H9 (cell line): ENCODE measurements around the gene NFATC2IP. TPM values are rescaled to one million over a fixed set of nuclear protein-coding genes. Genes with fewer than 3 reads are reported as not detected.

Experiments
- DNase-seq: peaks from one replicate; pipeline ENCODE4 v3.0.0-alpha.2; 2017
- H2AFZ ChIP-seq: one replicate; pipeline ENCODE4 v1.6.1; 2013; ENCODE audit warnings: mild to moderate bottlenecking, low read length, control low read depth, moderate library complexity
- H2AK5ac ChIP-seq: 2 replicates; pipeline ENCODE4 v1.6.1; 2013; ENCODE audit warnings: low read length, control low read depth, mixed read lengths; ENCODE audit not compliant: insufficient read length
- H2BK120ac ChIP-seq: one replicate; pipeline ENCODE4 v1.6.1; 2013; ENCODE audit warnings: low read depth, mild to moderate bottlenecking, low read length, control low read depth, inconsistent platforms; ENCODE audit not compliant: poor library complexity, severe bottlenecking
- H2BK12ac ChIP-seq: 2 replicates; pipeline ENCODE4 v1.6.1; 2013; ENCODE audit warnings: low read length, control low read depth, mixed read lengths, low read depth; ENCODE audit not compliant: insufficient read length
- H2BK15ac ChIP-seq: 2 replicates; pipeline ENCODE4 v1.6.1; 2013; ENCODE audit warnings: low read depth, low read length, control low read depth
- H2BK20ac ChIP-seq: one replicate; pipeline ENCODE4 v1.6.1; 2013; ENCODE audit warnings: low read depth, mild to moderate bottlenecking, low read length, control low read depth, inconsistent platforms; ENCODE audit not compliant: poor library complexity, severe bottlenecking
- H2BK5ac ChIP-seq: 2 replicates; pipeline ENCODE4 v1.6.1; 2013; ENCODE audit warnings: low read length, control low read depth, mixed read lengths; ENCODE audit not compliant: insufficient read length
- H3K14ac ChIP-seq: 2 replicates; pipeline ENCODE4 v1.6.1; 2013; ENCODE audit warnings: low read length, control low read depth; ENCODE audit not compliant: insufficient read depth
- H3K18ac ChIP-seq: 2 replicates; pipeline ENCODE4 v1.6.1; 2013; ENCODE audit warnings: low read depth, mild to moderate bottlenecking, mixed read lengths, low read length, control low read depth; ENCODE audit not compliant: insufficient read length
- H3K23ac ChIP-seq: 2 replicates; pipeline ENCODE4 v1.6.1; 2013; ENCODE audit warnings: low read length, control low read depth, mixed read lengths, low read depth; ENCODE audit not compliant: insufficient read length
- H3K23me2 ChIP-seq: 2 replicates; pipeline ENCODE4 v1.6.1; 2013; ENCODE audit warnings: low read depth, mild to moderate bottlenecking, mixed read lengths, low read length, control low read depth; ENCODE audit not compliant: insufficient read length, poor library complexity, severe bottlenecking
- H3K27ac ChIP-seq: 2 replicates; pipeline ENCODE4 v1.5.1; 2013; ENCODE audit warnings: low read length, control low read depth, mixed read lengths, low read depth; ENCODE audit not compliant: insufficient read length
- H3K27me3 ChIP-seq: 2 replicates; pipeline ENCODE4 v1.6.1; 2013; ENCODE audit warnings: low read length, control low read depth, inconsistent platforms; ENCODE audit not compliant: insufficient read depth
- H3K4ac ChIP-seq: 2 replicates; pipeline ENCODE4 v1.6.1; 2013; ENCODE audit warnings: low read depth, mild to moderate bottlenecking, control low read depth, inconsistent platforms, low read length, moderate library complexity
- H3K4me1 ChIP-seq: 2 replicates; pipeline ENCODE4 v1.6.1; 2013; ENCODE audit warnings: low read length, control low read depth, inconsistent platforms; ENCODE audit not compliant: insufficient read depth
- H3K4me2 ChIP-seq: 2 replicates; pipeline ENCODE4 v1.6.1; 2013; ENCODE audit warnings: low read length, control low read depth, mixed read lengths; ENCODE audit not compliant: insufficient read length, insufficient read depth
- H3K56ac ChIP-seq: 2 replicates; pipeline ENCODE4 v1.6.1; 2013; ENCODE audit warnings: low read depth, mild to moderate bottlenecking, mixed read lengths, low read length, control low read depth; ENCODE audit not compliant: insufficient read length
- H3K79me1 ChIP-seq: 2 replicates; pipeline ENCODE4 v1.6.1; 2013; ENCODE audit warnings: low read depth, mild to moderate bottlenecking, moderate library complexity, low read length, control low read depth, inconsistent platforms; ENCODE audit not compliant: insufficient read depth, poor library complexity, severe bottlenecking
- H3K79me2 ChIP-seq: 2 replicates; pipeline ENCODE4 v1.6.1; 2013; ENCODE audit warnings: low read length, control low read depth, inconsistent platforms; ENCODE audit not compliant: insufficient read depth
- H3K9ac ChIP-seq: 2 replicates; pipeline ENCODE4 v1.6.1; 2013; ENCODE audit warnings: low read length, control low read depth, mixed read lengths; ENCODE audit not compliant: insufficient read length; ENCODE audit errors: extremely low read depth
- H3K9me3 ChIP-seq: one replicate; pipeline ENCODE4 v1.6.1; 2013; ENCODE audit warnings: low read depth, low read length, inconsistent platforms; ENCODE audit not compliant: control insufficient read depth
- H3T11ph ChIP-seq: one replicate; pipeline ENCODE4 v1.6.1; 2013; ENCODE audit warnings: mild to moderate bottlenecking, low read length, control low read depth, inconsistent platforms
- H4K20me1 ChIP-seq: one replicate; pipeline ENCODE4 v1.6.1; 2013; ENCODE audit not compliant: control insufficient read depth, insufficient read length, insufficient read depth
- H4K5ac ChIP-seq: 2 replicates; pipeline ENCODE4 v1.6.1; 2013; ENCODE audit warnings: low read depth, mild to moderate bottlenecking, mixed read lengths, low read length, control low read depth; ENCODE audit not compliant: insufficient read length
- H4K8ac ChIP-seq: replicated peaks from 2 replicates; pipeline ENCODE4 v1.6.1; 2013; ENCODE audit warnings: low read length, control low read depth, mixed read lengths, low read depth; ENCODE audit not compliant: insufficient read length
- H4K91ac ChIP-seq: 2 replicates; pipeline ENCODE4 v1.6.1; 2013; ENCODE audit warnings: low read depth, mild to moderate bottlenecking, moderate library complexity, mixed read lengths, low read length, control low read depth; ENCODE audit not compliant: insufficient read length
- H3K27ac Mint-ChIP-seq, 3 experiments: 2 replicates in 2 of 3; 3 replicates in 1 of 3; pipeline ENCODE4 v1.8.0; 2020 to 2021; ENCODE audit warnings: mixed read lengths in 3 of 3, mild to moderate bottlenecking in 1 of 3, moderate library complexity in 1 of 3
- H3K27me3 Mint-ChIP-seq: 2 replicates; pipeline ENCODE4 v1.8.0; 2021; ENCODE audit warnings: low read depth, mild to moderate bottlenecking, moderate library complexity, mixed read lengths
- H3K36me3 Mint-ChIP-seq, 3 experiments: 2 replicates in 2 of 3; 3 replicates in 1 of 3; pipeline ENCODE4 v1.8.0; 2020 to 2021; ENCODE audit warnings: low read depth in 3 of 3, mixed read lengths in 3 of 3; ENCODE audit not compliant: insufficient read depth in 1 of 3
- H3K4me1 Mint-ChIP-seq, 2 experiments: 2 replicates each; pipeline ENCODE4 v1.8.0; 2020; ENCODE audit warnings: mixed read lengths in 2 of 2
- H3K4me3 Mint-ChIP-seq, 2 experiments: 2 replicates in 1 of 2; 3 replicates in 1 of 2; pipeline ENCODE4 v1.8.0; 2020 to 2021; ENCODE audit warnings: mild to moderate bottlenecking in 2 of 2, mixed read lengths in 2 of 2, moderate library complexity in 1 of 2
- H3K9me3 Mint-ChIP-seq, 2 experiments: 2 replicates in 1 of 2; 3 replicates in 1 of 2; pipeline ENCODE4 v1.8.0; 2020; ENCODE audit warnings: mild to moderate bottlenecking in 2 of 2, mixed read lengths in 2 of 2, moderate library complexity in 1 of 2
- whole genome bisulfite sequencing: extraction: QIAGEN DNeasy Blood & Tissue Kit; methylation state at CpG from one replicate; pipeline ENCODE4 v1.1.7; 2013; ENCODE audit warnings: missing lambda C conversion rate, low lambda C conversion rate, mixed read lengths; ENCODE audit not compliant: insufficient read length; ENCODE audit errors: extremely low coverage; 5-methylcytosine and 5-hydroxymethylcytosine counted together
- total RNA-seq: library from RNA; stranded (reverse); gene quantifications from 2 replicates; pipeline ENCODE4 v1.2.1, GENCODE V29; 2021
- TF ChIP-seq, protein P1 (sequence below): fragments of 200-600 bp; sonication (generic); conservative IDR thresholded peaks from 3 replicates; pipeline ENCODE4 v1.8.0; 2021; ENCODE audit warnings: antibody characterized with exemption, mild to moderate bottlenecking

The NFATC2IP gene
- total RNA-seq, 1 experiment from 2014 or later, result 73.8 TPM

DNA sequence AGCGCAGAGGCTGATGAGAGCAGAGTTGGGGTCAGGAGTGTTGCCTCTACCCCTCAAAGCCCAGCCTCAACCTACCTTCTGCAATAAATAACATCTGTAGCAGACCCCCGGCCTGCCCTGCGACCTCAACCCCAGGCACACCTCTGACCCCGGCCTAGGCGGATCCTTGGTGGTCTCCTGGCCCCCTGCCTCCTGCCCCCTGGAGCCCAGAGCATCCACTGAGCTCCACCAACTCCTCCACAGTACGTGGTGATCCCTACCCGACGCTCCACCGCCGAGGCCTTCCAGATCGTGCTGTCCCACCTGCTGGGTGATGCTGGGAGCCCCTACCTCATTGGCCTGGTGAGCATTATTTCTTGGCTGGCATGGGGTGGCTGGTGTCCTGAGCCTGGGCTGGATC, 32.2 kb downstream of the NFATC2IP start:
- Mint-ChIP-seq H3K4me1 (no peaks in the 10 kb centered on the region), H3K27ac (peak overlapping the region in 1 of 3 experiments; percentile 40; a peak in 1 of 7 replicates), H3K4me3 (no peak overlapping the region), H3K36me3 (peaks cover 19 to 43% (median 41%) of the 10 kb centered on the region in 3 experiments), H3K9me3 (peaks cover 4 to 6% of the 10 kb centered on the region in 2 experiments; a peak in 3 of 5 replicates), H3K27me3 (no peaks in the 10 kb centered on the region)
- Histone ChIP-seq H3K23ac (no peak overlapping the region), H3K4ac (no peak overlapping the region), H2AK5ac (no peak overlapping the region), H3K27ac (no peak overlapping the region), H3K9ac (no peak overlapping the region), H2BK5ac (no peak overlapping the region), H3K23me2 (no peaks in the 10 kb centered on the region), H3K79me2 (no peaks in the 10 kb centered on the region), H2BK12ac (no peak overlapping the region), H3K4me1 (no peaks in the 10 kb centered on the region), H3K79me1 (no peaks in the 10 kb centered on the region), H3K56ac (no peak overlapping the region), H3K18ac (no peak overlapping the region), H2BK20ac (no peak overlapping the region), H3K14ac (no peak overlapping the region), H4K5ac (no peak overlapping the region), H2AFZ (no peak overlapping the region), H3K9me3 (no peaks in the 10 kb centered on the region), H4K8ac (no peak overlapping the region), H3K4me2 (no peak overlapping the region), H4K20me1 (no peaks in the 10 kb centered on the region), H2BK15ac (no peak overlapping the region), H3T11ph (no peak overlapping the region), H4K91ac (no peak overlapping the region), H3K27me3 (no peaks in the 10 kb centered on the region), H2BK120ac (no peak overlapping the region)
- DNase-seq, result no peak
- WGBS, result no CpG with 5 or more reads among the region's 11 CpGs
- TF ChIP-seq, protein P1, sequence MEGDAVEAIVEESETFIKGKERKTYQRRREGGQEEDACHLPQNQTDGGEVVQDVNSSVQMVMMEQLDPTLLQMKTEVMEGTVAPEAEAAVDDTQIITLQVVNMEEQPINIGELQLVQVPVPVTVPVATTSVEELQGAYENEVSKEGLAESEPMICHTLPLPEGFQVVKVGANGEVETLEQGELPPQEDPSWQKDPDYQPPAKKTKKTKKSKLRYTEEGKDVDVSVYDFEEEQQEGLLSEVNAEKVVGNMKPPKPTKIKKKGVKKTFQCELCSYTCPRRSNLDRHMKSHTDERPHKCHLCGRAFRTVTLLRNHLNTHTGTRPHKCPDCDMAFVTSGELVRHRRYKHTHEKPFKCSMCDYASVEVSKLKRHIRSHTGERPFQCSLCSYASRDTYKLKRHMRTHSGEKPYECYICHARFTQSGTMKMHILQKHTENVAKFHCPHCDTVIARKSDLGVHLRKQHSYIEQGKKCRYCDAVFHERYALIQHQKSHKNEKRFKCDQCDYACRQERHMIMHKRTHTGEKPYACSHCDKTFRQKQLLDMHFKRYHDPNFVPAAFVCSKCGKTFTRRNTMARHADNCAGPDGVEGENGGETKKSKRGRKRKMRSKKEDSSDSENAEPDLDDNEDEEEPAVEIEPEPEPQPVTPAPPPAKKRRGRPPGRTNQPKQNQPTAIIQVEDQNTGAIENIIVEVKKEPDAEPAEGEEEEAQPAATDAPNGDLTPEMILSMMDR, result no peak
